ENCODE results near the gene COMMD10. TPM values are rescaled to one million over a fixed set of nuclear protein-coding genes. Genes with fewer than 3 reads are reported as not detected.

Gene COMMD10
- 14.3 and 28.8 TPM in 2 replicates for total RNA-seq

DNA sequence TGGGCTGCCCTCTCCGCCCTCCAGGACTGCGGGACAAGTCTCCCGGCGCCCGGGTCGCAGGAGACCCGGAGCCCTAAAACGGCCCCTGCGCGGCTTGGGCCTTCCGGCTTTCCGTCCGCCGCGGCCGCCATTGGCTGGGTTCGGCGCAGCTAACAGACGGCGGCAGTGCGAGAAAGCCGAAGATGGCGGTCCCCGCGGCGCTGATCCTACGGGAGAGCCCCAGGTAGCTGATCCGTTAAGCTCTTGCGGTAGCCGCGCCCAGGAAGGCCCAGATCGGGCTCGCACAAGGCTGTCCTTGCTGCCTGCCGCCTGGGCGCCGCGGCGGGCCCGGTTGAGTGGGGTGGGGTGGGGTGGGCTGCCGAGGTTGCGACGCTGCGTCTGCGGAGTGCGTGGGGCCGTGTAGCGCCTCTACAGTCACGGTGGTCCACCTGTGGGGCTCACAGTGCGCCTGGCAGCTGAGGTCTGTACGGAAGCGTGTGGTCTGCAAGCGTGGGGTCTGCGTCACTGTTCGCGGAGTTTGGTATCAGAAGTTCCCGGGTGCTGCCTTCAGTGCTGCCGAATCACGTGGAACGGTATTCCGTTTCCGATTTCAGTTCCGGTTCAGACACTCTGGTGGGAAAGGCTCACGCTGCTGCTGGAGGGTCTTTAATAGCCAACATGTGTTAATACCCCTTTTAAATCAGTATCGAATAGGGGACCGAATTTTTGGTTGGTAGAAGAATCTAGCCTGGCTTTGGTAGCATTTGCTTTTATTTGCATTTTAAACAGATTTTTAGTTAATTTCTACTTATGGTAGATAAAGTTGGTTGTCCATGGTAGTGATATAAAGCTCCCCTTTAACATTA lies at the start of gene COMMD10:
Gene COMMD10, plus strand, starts transcription at position 155 of the 845 bp plus-strand sequence.

Other genes starting within 250 kb of the COMMD10 start
- gene ATG12, start 243.5 kb upstream of the COMMD10 start, total RNA-seq, result 35.8 and 42.2 TPM in 2 replicates
- 62.0 and 111 TPM in 2 replicates for gene AP3S1, start 243.1 kb upstream of the COMMD10 start, total RNA-seq
- gene LVRN, start 122.5 kb upstream of the COMMD10 start, total RNA-seq, result 0.47 and 0.52 TPM in 2 replicates
- 0.69 TPM in 1 of 2 replicates, not detected in the other for gene ARL14EPL, start 52.6 kb upstream of the COMMD10 start, total RNA-seq

All from bronchial smooth muscle cell (primary cell).